IMR-90 (cell line): ENCODE results near the gene RTCA. TPM values are rescaled to one million over a fixed set of nuclear protein-coding genes. Genes with fewer than 3 reads are reported as not detected.

ENCODE experiments used
- ATAC-seq: fragments of 200-7000 bp; cut with Tn5 transposase; 2 replicates; pipeline ENCODE4 v1.9.1; 2020; ENCODE audit warnings: low read depth, mild to moderate bottlenecking, moderate library complexity
- BruUV-seq: library from RNA; stranded (reverse); fragments of 400-500 nt; replicated peaks from 2 replicates; lab custom pipeline; 2021; lab: Mats Ljungman, UMichigan
- CTCF ChIA-PET: fragments of 300-600 bp; formaldehyde crosslinking; extraction: SDS; loops from one replicate; lab custom pipeline; 2021; ENCODE audit warnings: antibody characterized with exemption; lab: Yijun Ruan, JAX
- POLR2A ChIA-PET: fragments of 300-600 bp; sonication (Branson Sonifier 250); formaldehyde crosslinking; loops from one replicate; lab custom pipeline; 2022; ENCODE audit warnings: antibody characterized with exemption; ENCODE audit not compliant: unreplicated experiment; lab: Charles Lee
- DNase-seq: peaks from one replicate; pipeline ENCODE4 v3.0.0; 2013
- H2AFZ ChIP-seq: replicated peaks from 2 replicates; pipeline ENCODE3; 2013; ENCODE audit warnings: low read length, mild to moderate bottlenecking; ENCODE audit not compliant: poor library complexity
- H2AK5ac ChIP-seq: 2 replicates; pipeline ENCODE4 v1.6.1; 2013; ENCODE audit warnings: low read depth, low read length, inconsistent platforms
- H2AK9ac ChIP-seq: replicated peaks from 2 replicates; pipeline ENCODE3; 2013; ENCODE audit warnings: mild to moderate bottlenecking, low read depth, low read length, moderate library complexity; ENCODE audit not compliant: poor library complexity
- H2BK120ac ChIP-seq: 2 replicates; pipeline ENCODE4 v1.6.1; 2013; ENCODE audit warnings: low read depth, low read length, inconsistent platforms
- H2BK15ac ChIP-seq: 3 replicates; pipeline ENCODE4 v1.6.1; 2013; ENCODE audit warnings: low read depth, low read length, inconsistent platforms
- H2BK20ac ChIP-seq: 2 replicates; pipeline ENCODE4 v1.6.1; 2013; ENCODE audit warnings: low read depth, mild to moderate bottlenecking, inconsistent platforms, low read length, moderate library complexity
- H2BK5ac ChIP-seq: 2 replicates; pipeline ENCODE4 v1.6.1; 2013; ENCODE audit warnings: mild to moderate bottlenecking, low read depth, low read length, inconsistent platforms; ENCODE audit not compliant: poor library complexity, severe bottlenecking
- H3K14ac ChIP-seq: replicated peaks from 2 replicates; pipeline ENCODE4 v1.6.1; 2013; ENCODE audit warnings: low read depth, low read length, inconsistent platforms
- H3K18ac ChIP-seq: 2 replicates; pipeline ENCODE4 v1.6.1; 2013; ENCODE audit warnings: low read depth, low read length, control low read depth
- H3K23ac ChIP-seq: 2 replicates; pipeline ENCODE4 v1.6.1; 2013; ENCODE audit warnings: low read depth, low read length, inconsistent platforms
- H3K27ac ChIP-seq: 2 replicates; pipeline ENCODE4 v1.5.1; 2013; ENCODE audit warnings: mild to moderate bottlenecking, control low read depth, low read length; ENCODE audit not compliant: insufficient read depth
- H3K27me3 ChIP-seq: 2 replicates; pipeline ENCODE4 v1.6.1; 2013; ENCODE audit warnings: low read length; ENCODE audit not compliant: control insufficient read depth, insufficient read depth
- H3K36me3 ChIP-seq: 2 replicates; pipeline ENCODE4 v1.6.1; 2013; ENCODE audit warnings: low read length, mixed read lengths; ENCODE audit not compliant: control insufficient read depth, insufficient read depth
- H3K4ac ChIP-seq: 2 replicates; pipeline ENCODE4 v1.6.1; 2013; ENCODE audit warnings: low read depth, low read length, inconsistent platforms
- H3K4me1 ChIP-seq: 2 replicates; pipeline ENCODE4 v1.6.1; 2013; ENCODE audit warnings: low read length, mixed read lengths; ENCODE audit not compliant: control insufficient read depth, insufficient read depth
- H3K4me2 ChIP-seq: 2 replicates; pipeline ENCODE4 v1.6.1; 2013; ENCODE audit warnings: low read depth, mild to moderate bottlenecking, control low read depth, low read length, moderate library complexity
- H3K4me3 ChIP-seq: 2 replicates; pipeline ENCODE4 v1.5.1; 2013; ENCODE audit warnings: low read depth, mild to moderate bottlenecking, control low read depth, low read length, moderate library complexity; ENCODE audit not compliant: insufficient read depth
- H3K56ac ChIP-seq: 2 replicates; pipeline ENCODE4 v1.6.1; 2013; ENCODE audit warnings: low read length, inconsistent platforms; ENCODE audit not compliant: insufficient read depth; ENCODE audit errors: extremely low read depth
- H3K79me1 ChIP-seq, 2 experiments: 2 replicates each; pipeline ENCODE4 v1.6.1; 2013; ENCODE audit warnings: low read length in 2 of 2, inconsistent platforms in 1 of 2, low read depth in 1 of 2
- H3K9ac ChIP-seq: 2 replicates; pipeline ENCODE4 v1.6.1; 2013; ENCODE audit warnings: low read depth, low read length, control low read depth
- H3K9me1 ChIP-seq: 2 replicates; pipeline ENCODE4 v1.6.1; 2013; ENCODE audit warnings: low read length, inconsistent platforms; ENCODE audit not compliant: insufficient read depth
- H3K9me3 ChIP-seq: 2 replicates; pipeline ENCODE4 v1.6.1; 2013; ENCODE audit warnings: low read length; ENCODE audit not compliant: control insufficient read depth, insufficient read depth
- H4K20me1 ChIP-seq: 2 replicates; pipeline ENCODE4 v1.6.1; 2013; ENCODE audit warnings: low read length, inconsistent platforms; ENCODE audit not compliant: insufficient read depth
- H4K5ac ChIP-seq: 2 replicates; pipeline ENCODE4 v1.6.1; 2013; ENCODE audit warnings: mild to moderate bottlenecking, low read depth, low read length, control low read depth
- H4K8ac ChIP-seq, 2 experiments: 2 replicates each; pipeline ENCODE4 v1.6.1; 2013; ENCODE audit warnings: low read depth in 2 of 2, low read length in 2 of 2, control low read depth in 1 of 2, inconsistent platforms in 1 of 2
- H4K91ac ChIP-seq: 2 replicates; pipeline ENCODE4 v1.6.1; 2013; ENCODE audit warnings: low read depth, low read length, inconsistent platforms; ENCODE audit not compliant: insufficient read depth
- BHLHE40 ChIP-seq: fragments of 150-350 bp; IDR thresholded peaks from 2 replicates; pipeline ENCODE4 v1.6.1; 2016; ENCODE audit warnings: mild to moderate bottlenecking, low read depth, low read length
- CEBPB ChIP-seq: IDR thresholded peaks from 2 replicates; pipeline ENCODE4 v1.6.1; 2012; ENCODE audit warnings: low read depth, low read length, improper control_type of control experiment
- MAFK ChIP-seq: IDR thresholded peaks from 2 replicates; pipeline ENCODE4 v1.6.1; 2012; ENCODE audit warnings: low read depth, low read length, improper control_type of control experiment
- NFE2L2 ChIP-seq: fragments of 150-350 bp; IDR thresholded peaks from 2 replicates; pipeline ENCODE4 v1.6.1; 2016; ENCODE audit warnings: low read depth, mild to moderate bottlenecking, low read length
- POLR2A ChIP-seq: IDR thresholded peaks from 2 replicates; pipeline ENCODE4 v1.6.1; 2012; ENCODE audit warnings: mild to moderate bottlenecking, low read depth, low read length
- RAD21 ChIP-seq: IDR thresholded peaks from 2 replicates; pipeline ENCODE4 v1.6.1; 2012; ENCODE audit warnings: low read length, improper control_type of control experiment
- RCOR1 ChIP-seq: IDR thresholded peaks from 2 replicates; pipeline ENCODE4 v1.6.1; 2012; ENCODE audit warnings: mild to moderate bottlenecking, low read length, improper control_type of control experiment; ENCODE audit not compliant: insufficient replicate concordance
- RFX5 ChIP-seq: IDR thresholded peaks from 2 replicates; pipeline ENCODE4 v1.8.0; 2012; ENCODE audit warnings: low read depth, mild to moderate bottlenecking, low read length, moderate library complexity
- SMC3 ChIP-seq: fragments of 150-350 bp; IDR thresholded peaks from 2 replicates; pipeline ENCODE4 v1.6.1; 2016; ENCODE audit warnings: low read depth, mild to moderate bottlenecking, antibody characterized with exemption, low read length, moderate library complexity
- WGBS, 2 experiments: methylation state at CpG; one replicate each; pipeline versions ENCODE4 v1.1.5 to v1.1.7; 2013; ENCODE audit warnings: missing lambda C conversion rate in 2 of 2; ENCODE audit not compliant: insufficient read length in 1 of 2; ENCODE audit errors: extremely low coverage in 2 of 2; 5-methylcytosine and 5-hydroxymethylcytosine counted together
- dilution Hi-C: fragments of 300-500 bp; cut with HindIII; formaldehyde crosslinking; loops from one replicate; pipeline ENCODE4 v1.14.3; 2018; ENCODE audit warnings: low sequenced_read_pairs; ENCODE audit not compliant: unreplicated experiment
- in situ Hi-C: fragments of 300-500 bp; cut with MboI; formaldehyde crosslinking; loops from 3 replicates; pipeline ENCODE4 v1.14.3; 2019; ENCODE audit warnings: low sequenced_read_pairs, inconsistent platforms, mixed read lengths
- intact Hi-C: fragments of 100-400 bp; cut with micrococcal nuclease; formaldehyde crosslinking; loops from 2 replicates; pipeline ENCODE4 v1.10.0; 2022
- polyA plus RNA-seq, 3 experiments: library from polyadenylated mRNA; depleted of rRNA; stranded (reverse); fragments of >200 nt; gene quantifications; 2 replicates each; pipeline ENCODE4 v1.2.3, GENCODE V29; 2012; ENCODE audit warnings: low replicate concordance in 1 of 3
- total RNA-seq: library from RNA; depleted of rRNA; stranded (reverse); fragments of >200 nt; gene quantifications from 2 replicates; pipeline ENCODE4 v1.2.3, GENCODE V29; 2012
- TF ChIP-seq, protein P1 (sequence below): conservative IDR thresholded peaks from 2 replicates; pipeline ENCODE4 v1.5.1; 2012; ENCODE audit warnings: mild to moderate bottlenecking, low read depth, low read length, improper control_type of control experiment
- TF ChIP-seq, protein P2 (sequence below): fragments of 150-350 bp; IDR thresholded peaks from 2 replicates; pipeline ENCODE4 v1.6.1; 2017; ENCODE audit warnings: mild to moderate bottlenecking, antibody characterized with exemption, low read length, low read depth
- TF ChIP-seq, protein P3 (sequence below): fragments of 150-350 bp; IDR thresholded peaks from 2 replicates; pipeline ENCODE4 v1.6.1; 2016; ENCODE audit warnings: low read depth, mild to moderate bottlenecking, low read length, moderate library complexity, borderline replicate concordance

Gene RTCA
- total and polyA plus RNA-seq, 2 of the 4 experiments (the other 2 are of a cell fraction): 26.9 to 29.6 TPM

DNA sequence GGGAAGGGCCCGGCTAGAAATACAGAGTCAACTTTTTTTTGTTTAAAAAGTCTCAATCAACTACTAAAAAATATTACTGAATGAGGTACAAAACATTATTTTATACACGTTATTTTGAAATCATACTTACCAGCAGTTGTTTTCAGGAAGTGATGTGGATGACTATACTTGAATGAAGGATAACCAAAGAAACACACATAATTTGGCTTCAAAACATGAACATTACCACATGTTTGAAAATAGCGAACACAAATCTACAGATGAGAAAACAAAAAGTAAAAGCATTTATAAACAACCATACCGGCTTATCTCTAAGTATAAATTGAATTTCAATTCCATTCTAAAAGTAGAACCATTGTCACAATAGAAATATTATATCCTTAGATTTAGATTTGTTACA is 25.4 kb upstream of the RTCA start:
- Histone ChIP-seq H4K20me1 (no peaks in the 10 kb centered on the region), H3K9me3 (no peaks in the 10 kb centered on the region), H2BK5ac (no peak overlapping the region), H2AFZ (no peak overlapping the region), H2AK5ac (no peak overlapping the region), H2BK15ac (no peak overlapping the region), H3K14ac (no peak overlapping the region), H4K5ac (no peak overlapping the region), H3K4me2 (peak overlapping the region; percentile 21; the same call in 1 of the 2 replicates), H2AK9ac (no peak overlapping the region), H3K9ac (no peak overlapping the region), H3K18ac (no peak overlapping the region), H3K9me1 (peaks cover 13% of the 10 kb centered on the region), H3K56ac (no peak overlapping the region), H3K23ac (no peak overlapping the region), H3K36me3 (peaks cover 5% of the 10 kb centered on the region), H3K27me3 (no peaks in the 10 kb centered on the region), H3K4me1 (no peaks in the 10 kb centered on the region), H4K91ac (no peak overlapping the region), H3K79me1 (peaks cover 5 to 37% of the 10 kb centered on the region in 2 experiments), H2BK120ac (no peak overlapping the region), H3K4ac (no peak overlapping the region), H4K8ac (no peak overlapping the region), H2BK20ac (no peak overlapping the region), H3K4me3 (no peak overlapping the region), H3K27ac (no peak overlapping the region)
- BruUV-seq: no TSS peak
- no peak for ATAC-seq
- dilution Hi-C loops (no loop called here), intact Hi-C loops (no loop called here), in situ Hi-C loops (no loop called here)
- CTCF ChIA-PET: no interaction called here
- DNase-seq: peak; percentile 21
- WGBS, 2 experiments: no CpG with 5 or more reads among the region's 4 CpGs
- POLR2A ChIA-PET: no interaction called here
- TF ChIP-seq, protein P1, sequence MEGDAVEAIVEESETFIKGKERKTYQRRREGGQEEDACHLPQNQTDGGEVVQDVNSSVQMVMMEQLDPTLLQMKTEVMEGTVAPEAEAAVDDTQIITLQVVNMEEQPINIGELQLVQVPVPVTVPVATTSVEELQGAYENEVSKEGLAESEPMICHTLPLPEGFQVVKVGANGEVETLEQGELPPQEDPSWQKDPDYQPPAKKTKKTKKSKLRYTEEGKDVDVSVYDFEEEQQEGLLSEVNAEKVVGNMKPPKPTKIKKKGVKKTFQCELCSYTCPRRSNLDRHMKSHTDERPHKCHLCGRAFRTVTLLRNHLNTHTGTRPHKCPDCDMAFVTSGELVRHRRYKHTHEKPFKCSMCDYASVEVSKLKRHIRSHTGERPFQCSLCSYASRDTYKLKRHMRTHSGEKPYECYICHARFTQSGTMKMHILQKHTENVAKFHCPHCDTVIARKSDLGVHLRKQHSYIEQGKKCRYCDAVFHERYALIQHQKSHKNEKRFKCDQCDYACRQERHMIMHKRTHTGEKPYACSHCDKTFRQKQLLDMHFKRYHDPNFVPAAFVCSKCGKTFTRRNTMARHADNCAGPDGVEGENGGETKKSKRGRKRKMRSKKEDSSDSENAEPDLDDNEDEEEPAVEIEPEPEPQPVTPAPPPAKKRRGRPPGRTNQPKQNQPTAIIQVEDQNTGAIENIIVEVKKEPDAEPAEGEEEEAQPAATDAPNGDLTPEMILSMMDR: no peak
- no peak for TF ChIP-seq RAD21
- TF ChIP-seq SMC3: no peak
- TF ChIP-seq, protein P2, sequence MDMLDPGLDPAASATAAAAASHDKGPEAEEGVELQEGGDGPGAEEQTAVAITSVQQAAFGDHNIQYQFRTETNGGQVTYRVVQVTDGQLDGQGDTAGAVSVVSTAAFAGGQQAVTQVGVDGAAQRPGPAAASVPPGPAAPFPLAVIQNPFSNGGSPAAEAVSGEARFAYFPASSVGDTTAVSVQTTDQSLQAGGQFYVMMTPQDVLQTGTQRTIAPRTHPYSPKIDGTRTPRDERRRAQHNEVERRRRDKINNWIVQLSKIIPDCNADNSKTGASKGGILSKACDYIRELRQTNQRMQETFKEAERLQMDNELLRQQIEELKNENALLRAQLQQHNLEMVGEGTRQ: no peak
- TF ChIP-seq, protein P3, sequence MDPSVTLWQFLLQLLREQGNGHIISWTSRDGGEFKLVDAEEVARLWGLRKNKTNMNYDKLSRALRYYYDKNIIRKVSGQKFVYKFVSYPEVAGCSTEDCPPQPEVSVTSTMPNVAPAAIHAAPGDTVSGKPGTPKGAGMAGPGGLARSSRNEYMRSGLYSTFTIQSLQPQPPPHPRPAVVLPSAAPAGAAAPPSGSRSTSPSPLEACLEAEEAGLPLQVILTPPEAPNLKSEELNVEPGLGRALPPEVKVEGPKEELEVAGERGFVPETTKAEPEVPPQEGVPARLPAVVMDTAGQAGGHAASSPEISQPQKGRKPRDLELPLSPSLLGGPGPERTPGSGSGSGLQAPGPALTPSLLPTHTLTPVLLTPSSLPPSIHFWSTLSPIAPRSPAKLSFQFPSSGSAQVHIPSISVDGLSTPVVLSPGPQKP: no peak
- TF ChIP-seq POLR2A: no peak
- no peak for TF ChIP-seq MAFK
- TF ChIP-seq RCOR1: no peak
- no peak for TF ChIP-seq NFE2L2
- no peak for TF ChIP-seq CEBPB
- no peak for TF ChIP-seq BHLHE40
- TF ChIP-seq RFX5: no peak
